ENCODE measurements around the gene ATL1. TPM values are rescaled to one million over a fixed set of nuclear protein-coding genes. Genes with fewer than 3 reads are reported as not detected.

ATL1 gene
- total and polyA plus RNA-seq, 2 of the 4 experiments (the other 2 are of a cell fraction): 6.0 to 12.2 TPM

DNA sequence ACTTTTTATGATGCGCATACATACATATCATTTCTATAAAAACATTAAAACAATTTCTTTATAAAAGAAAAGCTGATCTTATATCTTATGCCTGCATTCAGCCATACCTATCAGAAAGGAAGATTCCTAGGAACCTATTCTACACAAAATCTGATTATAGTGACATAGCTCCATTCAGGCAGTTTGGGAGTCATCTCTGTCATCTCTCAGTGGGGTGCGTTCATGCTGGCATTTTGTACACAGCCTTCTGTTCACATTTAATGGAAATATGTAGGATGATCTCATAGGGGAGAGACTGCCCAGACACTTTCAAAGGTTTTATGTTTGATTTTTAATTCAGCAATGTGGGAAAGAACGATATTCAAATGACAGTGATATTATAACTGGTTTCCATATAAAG is 52.9 kb downstream of the ATL1 start:
- no peaks in the 10 kb centered on the region for H3K9me3 ChIP-seq (ENCODE audit: control insufficient read depth, insufficient read depth, low read length)
- no peaks in the 10 kb centered on the region for H3K27me3 ChIP-seq (ENCODE audit: control insufficient read depth, insufficient read depth, low read length)
- no peak overlapping the region for H3K9ac ChIP-seq (ENCODE audit: low read depth, low read length)
- no peak for ATAC-seq (ENCODE audit: low read depth)
- H2BK120ac ChIP-seq (ENCODE audit: low read depth, low read length): no peak overlapping the region
- H2AK9ac ChIP-seq (replicated peaks; ENCODE audit: low read depth, low read length, poor library complexity): no peak overlapping the region
- no peaks in the 10 kb centered on the region for H3K79me1 ChIP-seq (ENCODE audit: low read depth in 1 of 2, low read length in 2 of 2)
- H4K91ac ChIP-seq (ENCODE audit: insufficient read depth, low read depth, low read length): no peak overlapping the region
- H3K27ac ChIP-seq (ENCODE audit: insufficient read depth, low read length): no peak overlapping the region
- dilution Hi-C loops (cut with HindIII; ENCODE audit: low sequenced_read_pairs, unreplicated experiment) (no loop called here), intact Hi-C loops (cut with micrococcal nuclease) (no loop called here), in situ Hi-C loops (cut with MboI; ENCODE audit: low sequenced_read_pairs) (no loop called here)
- no peak overlapping the region for H3K23ac ChIP-seq (ENCODE audit: low read depth, low read length)
- no peak overlapping the region for H3K14ac ChIP-seq (replicated peaks; ENCODE audit: low read depth, low read length)
- ChIA-PET CTCF (no interaction called here), POLR2A (ENCODE audit: unreplicated experiment) (no interaction called here)
- H4K20me1 ChIP-seq (ENCODE audit: insufficient read depth, low read length): no peaks in the 10 kb centered on the region
- H2BK20ac ChIP-seq (ENCODE audit: low read depth, low read length): no peak overlapping the region
- WGBS, 2 experiments (ENCODE audit: extremely low coverage in 2 of 2, insufficient read length in 1 of 2): no CpG with 5 or more reads among the region's 3 CpGs
- no peak overlapping the region for H2BK15ac ChIP-seq (ENCODE audit: low read depth, low read length)
- no peak overlapping the region for H3K56ac ChIP-seq (ENCODE audit: extremely low read depth, insufficient read depth, low read length)
- H3K4me1 ChIP-seq (ENCODE audit: control insufficient read depth, insufficient read depth, low read length): no peaks in the 10 kb centered on the region
- no peak overlapping the region for H4K8ac ChIP-seq (ENCODE audit: low read depth in 2 of 2, low read length in 2 of 2)
- no peaks in the 10 kb centered on the region for H3K9me1 ChIP-seq (ENCODE audit: insufficient read depth, low read length)
- H2BK5ac ChIP-seq (ENCODE audit: low read depth, low read length, poor library complexity, severe bottlenecking): no peak overlapping the region
- H4K5ac ChIP-seq (ENCODE audit: low read depth, low read length): no peak overlapping the region
- H3K4me2 ChIP-seq (ENCODE audit: low read depth, low read length): no peak overlapping the region
- TF ChIP-seq, protein P1, sequence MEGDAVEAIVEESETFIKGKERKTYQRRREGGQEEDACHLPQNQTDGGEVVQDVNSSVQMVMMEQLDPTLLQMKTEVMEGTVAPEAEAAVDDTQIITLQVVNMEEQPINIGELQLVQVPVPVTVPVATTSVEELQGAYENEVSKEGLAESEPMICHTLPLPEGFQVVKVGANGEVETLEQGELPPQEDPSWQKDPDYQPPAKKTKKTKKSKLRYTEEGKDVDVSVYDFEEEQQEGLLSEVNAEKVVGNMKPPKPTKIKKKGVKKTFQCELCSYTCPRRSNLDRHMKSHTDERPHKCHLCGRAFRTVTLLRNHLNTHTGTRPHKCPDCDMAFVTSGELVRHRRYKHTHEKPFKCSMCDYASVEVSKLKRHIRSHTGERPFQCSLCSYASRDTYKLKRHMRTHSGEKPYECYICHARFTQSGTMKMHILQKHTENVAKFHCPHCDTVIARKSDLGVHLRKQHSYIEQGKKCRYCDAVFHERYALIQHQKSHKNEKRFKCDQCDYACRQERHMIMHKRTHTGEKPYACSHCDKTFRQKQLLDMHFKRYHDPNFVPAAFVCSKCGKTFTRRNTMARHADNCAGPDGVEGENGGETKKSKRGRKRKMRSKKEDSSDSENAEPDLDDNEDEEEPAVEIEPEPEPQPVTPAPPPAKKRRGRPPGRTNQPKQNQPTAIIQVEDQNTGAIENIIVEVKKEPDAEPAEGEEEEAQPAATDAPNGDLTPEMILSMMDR (conservative IDR thresholded peaks at IDR 0.05; ENCODE audit: low read depth, low read length): no peak
- no peak for TF ChIP-seq CHD1 (IDR thresholded peaks at IDR 0.05; ENCODE audit: low read depth, low read length)
- no peak for TF ChIP-seq MAZ (IDR thresholded peaks at IDR 0.05; ENCODE audit: borderline replicate concordance, low read depth, low read length)
- no peak for TF ChIP-seq NFE2L2 (IDR thresholded peaks at IDR 0.05; ENCODE audit: low read depth, low read length)
- TF ChIP-seq RCOR1 (IDR thresholded peaks at IDR 0.05; ENCODE audit: insufficient replicate concordance, low read length): no peak
- TF ChIP-seq, protein P2, sequence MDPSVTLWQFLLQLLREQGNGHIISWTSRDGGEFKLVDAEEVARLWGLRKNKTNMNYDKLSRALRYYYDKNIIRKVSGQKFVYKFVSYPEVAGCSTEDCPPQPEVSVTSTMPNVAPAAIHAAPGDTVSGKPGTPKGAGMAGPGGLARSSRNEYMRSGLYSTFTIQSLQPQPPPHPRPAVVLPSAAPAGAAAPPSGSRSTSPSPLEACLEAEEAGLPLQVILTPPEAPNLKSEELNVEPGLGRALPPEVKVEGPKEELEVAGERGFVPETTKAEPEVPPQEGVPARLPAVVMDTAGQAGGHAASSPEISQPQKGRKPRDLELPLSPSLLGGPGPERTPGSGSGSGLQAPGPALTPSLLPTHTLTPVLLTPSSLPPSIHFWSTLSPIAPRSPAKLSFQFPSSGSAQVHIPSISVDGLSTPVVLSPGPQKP (IDR thresholded peaks at IDR 0.05; ENCODE audit: borderline replicate concordance, low read depth, low read length): no peak
- TF ChIP-seq FOS (IDR thresholded peaks at IDR 0.05; ENCODE audit: low read depth, low read length): no peak
- TF ChIP-seq MXI1 (IDR thresholded peaks at IDR 0.05; ENCODE audit: borderline replicate concordance, low read depth, low read length): no peak
- no peak for TF ChIP-seq SMC3 (IDR thresholded peaks at IDR 0.05; ENCODE audit: low read depth, low read length)
- no peak for TF ChIP-seq CEBPB (IDR thresholded peaks at IDR 0.05; ENCODE audit: low read depth, low read length)
- no peak for TF ChIP-seq MAFK (IDR thresholded peaks at IDR 0.05; ENCODE audit: low read depth, low read length)
- TF ChIP-seq BHLHE40 (IDR thresholded peaks at IDR 0.05; ENCODE audit: low read depth, low read length): no peak
- no peak for TF ChIP-seq POLR2A (IDR thresholded peaks at IDR 0.05; ENCODE audit: low read depth, low read length)
- TF ChIP-seq RFX5 (IDR thresholded peaks at IDR 0.05; ENCODE audit: low read depth, low read length): no peak
- no peak for TF ChIP-seq RAD21 (IDR thresholded peaks at IDR 0.05; ENCODE audit: low read length)
- TF ChIP-seq, protein P3, sequence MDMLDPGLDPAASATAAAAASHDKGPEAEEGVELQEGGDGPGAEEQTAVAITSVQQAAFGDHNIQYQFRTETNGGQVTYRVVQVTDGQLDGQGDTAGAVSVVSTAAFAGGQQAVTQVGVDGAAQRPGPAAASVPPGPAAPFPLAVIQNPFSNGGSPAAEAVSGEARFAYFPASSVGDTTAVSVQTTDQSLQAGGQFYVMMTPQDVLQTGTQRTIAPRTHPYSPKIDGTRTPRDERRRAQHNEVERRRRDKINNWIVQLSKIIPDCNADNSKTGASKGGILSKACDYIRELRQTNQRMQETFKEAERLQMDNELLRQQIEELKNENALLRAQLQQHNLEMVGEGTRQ (IDR thresholded peaks at IDR 0.05; ENCODE audit: low read depth, low read length): no peak
- no peaks in the 10 kb centered on the region for H3K36me3 ChIP-seq (ENCODE audit: control insufficient read depth, insufficient read depth, low read length)
- no peak overlapping the region for H3K4ac ChIP-seq (ENCODE audit: low read depth, low read length)
- H2AK5ac ChIP-seq (ENCODE audit: low read depth, low read length): no peak overlapping the region
- no peak overlapping the region for H2AFZ ChIP-seq (replicated peaks; ENCODE audit: low read length, poor library complexity)
- no peak for DNase-seq
- no peak overlapping the region for H3K4me3 ChIP-seq (ENCODE audit: insufficient read depth, low read depth, low read length)
- H3K18ac ChIP-seq (ENCODE audit: low read depth, low read length): no peak overlapping the region
- no TSS peak for BruUV-seq (replicated peaks)

Measured in IMR-90 (cell line).